ENCODE data around the gene ACTR3C.

DNA sequence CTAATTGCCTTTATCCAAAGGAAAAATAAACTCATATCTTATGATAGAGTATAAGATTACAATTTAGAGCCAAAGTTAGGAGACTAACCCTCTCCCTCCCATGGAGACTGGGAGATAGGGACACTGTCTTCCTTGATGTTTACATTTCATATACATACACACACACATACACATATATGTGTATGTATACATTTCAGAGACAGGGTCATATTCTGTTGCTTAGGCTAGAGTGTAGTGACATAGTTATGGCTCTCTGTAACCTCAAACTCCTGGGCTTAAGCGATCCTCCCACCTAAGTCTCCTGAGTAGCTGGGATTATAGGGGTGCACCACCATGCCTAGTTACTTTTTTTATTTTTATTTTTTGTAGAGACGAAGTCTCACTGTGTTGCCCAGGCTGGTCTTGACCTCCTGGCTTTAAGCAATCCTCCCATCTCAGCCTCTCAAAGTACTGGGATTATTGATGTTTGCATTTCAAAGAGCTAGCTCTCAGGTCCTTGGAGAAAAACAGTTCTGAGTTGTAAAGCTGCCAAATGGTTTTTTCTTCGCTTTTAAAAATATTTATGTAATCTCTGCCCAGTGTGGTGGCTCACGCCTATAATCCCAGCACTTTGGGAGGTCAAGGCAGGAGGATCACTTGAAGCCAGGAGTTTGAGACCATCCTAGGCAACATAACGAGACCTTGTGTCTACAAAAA is 37.2 kb upstream of the ACTR3C start:
- no peak for TF ChIP-seq POLR2A (IDR thresholded peaks at IDR 0.05)
- no peak for TF ChIP-seq CTCF (IDR thresholded peaks at IDR 0.05)

Measured in testis (tissue), 2 donors.